ENCODE measurements around the gene CHST11.

GRCh38 chr12:104410786-104411185, 46.0 kb upstream of the CHST11 start:
- TF ChIP-seq ZNF274 (IDR thresholded peaks at IDR 0.05; ENCODE audit: low read depth, low read length), result no peak
- TF ChIP-seq YY1 (IDR thresholded peaks at IDR 0.05; ENCODE audit: insufficient read depth, insufficient read length), result no peak
- TF ChIP-seq SUZ12 (IDR thresholded peaks at IDR 0.05; ENCODE audit: extremely low read depth, insufficient read depth, insufficient read length), result no peak

All from NT2/D1 (cell line).